Fibroblast of mammary gland (primary cell): ENCODE results near the gene RABEP1.

Experiments used
- DNase-seq: peaks from one replicate; pipeline ENCODE4 v3.0.0-alpha.2; 2010; ENCODE audit warnings: low read depth
- H3K4me3 ChIP-seq: 2 replicates; pipeline ENCODE4 v1.5.1; 2011; ENCODE audit warnings: low read depth, mild to moderate bottlenecking, low read length, moderate library complexity; ENCODE audit not compliant: control insufficient read depth
- TF ChIP-seq, protein P1 (sequence below): conservative IDR thresholded peaks from 2 replicates; pipeline ENCODE4 v1.5.1; 2011; ENCODE audit warnings: low read depth, low read length, inconsistent platforms; ENCODE audit not compliant: control insufficient read depth, insufficient read depth

RABEP1 gene

DNA sequence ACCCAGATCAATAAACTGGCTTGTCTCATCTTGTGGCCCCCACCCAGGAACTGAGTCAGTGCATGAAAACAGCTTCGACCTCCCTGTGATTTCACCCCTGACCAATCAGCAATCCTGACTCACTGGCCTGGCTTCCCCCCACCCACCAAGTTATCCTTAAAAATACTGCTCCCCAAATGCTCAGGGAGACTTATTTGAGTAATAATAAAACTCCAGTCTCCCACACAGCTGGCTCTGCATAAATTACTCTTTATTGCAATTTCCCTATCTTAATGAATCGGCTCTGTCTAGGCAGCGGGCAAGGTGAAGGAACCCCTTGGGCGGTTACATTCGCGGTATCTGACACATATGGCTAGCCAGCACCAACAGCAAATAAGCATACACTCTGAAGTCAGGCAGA, 9.8 kb upstream of the RABEP1 start:
- peak; percentile 28 for DNase-seq
- H3K4me3 ChIP-seq: no peak overlapping the region
- TF ChIP-seq, protein P1, sequence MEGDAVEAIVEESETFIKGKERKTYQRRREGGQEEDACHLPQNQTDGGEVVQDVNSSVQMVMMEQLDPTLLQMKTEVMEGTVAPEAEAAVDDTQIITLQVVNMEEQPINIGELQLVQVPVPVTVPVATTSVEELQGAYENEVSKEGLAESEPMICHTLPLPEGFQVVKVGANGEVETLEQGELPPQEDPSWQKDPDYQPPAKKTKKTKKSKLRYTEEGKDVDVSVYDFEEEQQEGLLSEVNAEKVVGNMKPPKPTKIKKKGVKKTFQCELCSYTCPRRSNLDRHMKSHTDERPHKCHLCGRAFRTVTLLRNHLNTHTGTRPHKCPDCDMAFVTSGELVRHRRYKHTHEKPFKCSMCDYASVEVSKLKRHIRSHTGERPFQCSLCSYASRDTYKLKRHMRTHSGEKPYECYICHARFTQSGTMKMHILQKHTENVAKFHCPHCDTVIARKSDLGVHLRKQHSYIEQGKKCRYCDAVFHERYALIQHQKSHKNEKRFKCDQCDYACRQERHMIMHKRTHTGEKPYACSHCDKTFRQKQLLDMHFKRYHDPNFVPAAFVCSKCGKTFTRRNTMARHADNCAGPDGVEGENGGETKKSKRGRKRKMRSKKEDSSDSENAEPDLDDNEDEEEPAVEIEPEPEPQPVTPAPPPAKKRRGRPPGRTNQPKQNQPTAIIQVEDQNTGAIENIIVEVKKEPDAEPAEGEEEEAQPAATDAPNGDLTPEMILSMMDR: no peak

DNA sequence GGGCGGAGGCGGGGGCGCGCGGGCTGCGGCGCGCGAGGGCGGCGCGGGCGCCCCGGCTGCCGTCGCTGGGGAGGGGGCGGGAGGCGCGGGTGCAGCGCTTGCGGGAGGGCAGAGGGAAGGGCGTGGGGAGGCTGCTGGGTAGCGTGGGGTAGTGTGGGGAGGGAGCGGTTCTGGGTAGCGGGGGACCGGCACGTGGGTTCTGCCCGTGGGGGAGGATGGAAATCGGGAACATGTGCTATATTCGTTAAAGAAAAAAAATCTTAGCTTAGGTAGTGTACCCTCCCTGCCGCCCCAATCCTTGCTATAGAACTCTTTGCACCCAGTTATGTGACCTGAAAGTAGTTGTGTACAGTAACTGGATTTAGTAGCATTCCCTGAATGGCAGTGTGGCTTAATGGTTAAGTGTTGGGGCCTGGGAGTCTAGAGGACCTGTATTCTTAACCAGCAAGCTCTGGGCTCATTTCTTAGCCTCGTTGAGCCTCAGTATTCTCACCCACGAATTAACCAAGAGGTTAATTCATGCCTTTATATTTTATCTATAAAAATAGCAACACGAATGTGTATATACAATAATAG, 646 bp downstream of the RABEP1 start:
- DNase-seq: no peak
- peak overlapping the region; percentile 68 for H3K4me3 ChIP-seq
- TF ChIP-seq, protein P1: no peak

DNA sequence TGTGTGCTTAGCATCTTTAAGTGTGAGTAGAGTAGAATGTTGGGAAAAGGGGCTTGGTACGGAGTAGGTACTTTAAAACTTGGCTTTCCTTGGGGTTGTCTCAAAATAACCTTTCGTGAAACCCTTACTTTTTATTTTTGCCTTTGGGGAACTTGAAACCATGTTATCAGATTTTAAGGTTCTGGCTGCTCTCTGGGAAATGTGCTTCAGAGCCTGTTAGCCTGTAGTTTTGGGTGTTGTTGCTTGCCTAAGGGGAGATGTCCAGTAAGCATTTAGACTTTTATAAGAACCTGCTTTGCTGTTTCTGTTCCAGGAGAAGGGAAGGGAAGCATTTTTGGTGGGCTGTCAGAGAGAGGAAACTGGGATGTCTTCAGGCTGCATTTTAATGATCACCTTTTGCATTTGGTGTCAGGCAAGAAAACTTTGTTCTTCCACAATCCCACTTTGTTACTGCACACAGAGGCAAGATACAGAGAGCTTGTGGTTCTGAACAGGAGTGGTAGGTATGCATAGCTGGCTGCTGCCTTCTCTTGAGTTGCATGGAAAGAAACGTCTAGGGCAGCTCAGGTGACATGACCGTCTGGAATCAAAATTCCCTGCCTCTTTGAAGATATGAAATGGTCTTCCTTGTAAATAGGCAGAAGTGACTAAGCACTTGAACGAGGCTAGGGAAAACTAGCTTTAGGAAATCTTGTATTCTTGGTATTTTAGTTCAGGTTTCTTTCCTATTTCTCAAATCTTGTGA, 1.7 kb downstream of the RABEP1 start:
- TF ChIP-seq, protein P1: no peak
- DNase-seq: no peak
- H3K4me3 ChIP-seq: peak overlapping the region; percentile 68

DNA sequence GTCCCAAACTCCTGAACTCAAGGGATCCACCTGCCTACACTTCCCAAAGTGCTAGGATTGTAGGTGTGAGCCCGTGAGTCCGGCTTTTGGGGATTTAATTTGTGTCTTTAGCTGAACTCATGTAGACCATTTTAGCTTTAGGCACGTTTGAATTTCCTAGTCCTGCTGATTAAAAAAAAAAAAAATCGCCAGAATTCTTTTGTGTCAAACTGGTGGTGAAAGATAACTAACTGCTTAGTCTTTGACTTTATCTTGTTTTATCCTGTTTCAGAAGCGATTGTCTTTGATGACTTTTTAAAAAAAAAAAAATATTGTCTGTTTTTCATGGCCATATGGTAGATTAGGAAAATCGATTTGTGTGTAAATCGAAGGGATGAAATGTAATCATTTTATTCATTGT, 2.6 kb downstream of the RABEP1 start:
- TF ChIP-seq, protein P1: no peak
- no peak overlapping the region for H3K4me3 ChIP-seq
- no peak for DNase-seq

DNA sequence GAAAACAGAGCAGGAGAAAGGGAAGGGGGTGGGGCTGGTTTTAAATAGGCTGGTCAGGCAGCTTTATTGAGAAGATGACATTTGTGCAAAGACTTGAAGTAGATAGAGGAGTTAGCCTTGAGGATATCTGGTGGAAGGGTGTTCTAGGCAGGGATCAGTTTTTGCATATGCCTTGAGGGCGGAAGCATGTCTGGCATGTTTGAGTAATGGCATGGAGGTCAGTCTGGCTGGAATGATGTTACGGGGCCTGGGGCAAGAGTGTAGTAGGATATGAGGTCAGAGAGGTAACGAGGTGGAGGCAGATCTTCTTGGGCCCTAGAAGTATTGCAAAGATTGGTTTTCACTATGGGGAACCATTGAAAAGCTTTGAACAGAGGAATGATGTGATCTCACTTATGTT, 4.8 kb downstream of the RABEP1 start:
- DNase-seq: no peak
- TF ChIP-seq, protein P1: no peak
- no peak overlapping the region for H3K4me3 ChIP-seq

DNA sequence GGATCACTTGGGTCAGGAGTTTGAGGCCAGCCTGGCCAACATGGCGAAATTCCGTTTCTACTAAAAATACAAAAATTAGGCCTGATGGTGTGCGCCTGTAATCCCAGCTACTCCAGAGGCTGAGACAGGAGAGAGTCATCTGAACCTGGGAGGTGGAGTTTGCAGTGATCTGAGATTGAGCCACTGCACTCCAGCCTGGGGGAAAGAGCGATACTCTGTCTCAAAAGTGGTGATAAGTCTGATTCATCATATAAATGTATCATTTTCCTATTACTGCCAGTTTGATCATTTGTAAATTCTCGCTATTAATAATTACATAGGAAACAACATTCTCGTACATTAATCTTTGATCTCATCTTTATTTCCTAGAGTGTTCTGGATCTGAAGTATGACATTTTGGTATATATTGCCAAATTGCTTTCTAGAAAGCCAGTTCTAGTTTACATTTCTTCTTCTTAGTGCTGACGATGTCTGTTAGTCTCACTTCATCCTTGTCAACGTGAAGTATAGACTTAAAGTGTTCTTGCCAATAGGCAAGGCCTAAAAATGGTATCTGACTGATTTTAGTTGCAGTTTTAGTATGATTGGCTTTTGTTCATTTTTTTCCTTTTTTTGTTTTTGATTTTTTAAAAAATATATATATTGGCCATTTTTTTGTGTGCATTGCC, 9.7 kb downstream of the RABEP1 start:
- no peak for DNase-seq
- H3K4me3 ChIP-seq: no peak overlapping the region
- TF ChIP-seq, protein P1: no peak

DNA sequence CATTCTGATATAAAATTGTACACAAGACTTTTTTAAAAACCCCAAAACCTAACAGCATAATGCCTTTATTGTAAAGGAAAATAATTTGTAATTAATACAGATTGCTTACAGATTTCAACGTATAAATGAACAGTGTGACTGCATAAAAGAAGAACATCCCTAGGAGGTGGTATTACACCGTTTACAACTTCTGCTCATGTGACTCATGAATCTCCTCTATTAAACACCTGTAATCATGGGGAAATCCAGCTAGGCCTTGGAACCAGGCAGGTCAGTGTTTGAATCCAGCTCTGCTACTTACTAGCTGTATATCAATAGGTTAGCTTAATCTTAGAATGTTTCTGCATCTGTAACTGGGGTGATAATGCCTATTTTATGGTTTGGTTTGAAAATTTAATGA, 15.2 kb downstream of the RABEP1 start:
- no peak overlapping the region for H3K4me3 ChIP-seq
- DNase-seq: no peak
- TF ChIP-seq, protein P1: no peak
